DMS53 (cell line): ENCODE data around the gene COL8A1.
A peak's percentile ranks its signal among the peaks of the same experiment; 100 is the strongest.

Experiments used
- DNase-seq: peaks from one replicate; lab custom pipeline; 2025; lab: John Stamatoyannopoulos, UW

The COL8A1 gene

DNA sequence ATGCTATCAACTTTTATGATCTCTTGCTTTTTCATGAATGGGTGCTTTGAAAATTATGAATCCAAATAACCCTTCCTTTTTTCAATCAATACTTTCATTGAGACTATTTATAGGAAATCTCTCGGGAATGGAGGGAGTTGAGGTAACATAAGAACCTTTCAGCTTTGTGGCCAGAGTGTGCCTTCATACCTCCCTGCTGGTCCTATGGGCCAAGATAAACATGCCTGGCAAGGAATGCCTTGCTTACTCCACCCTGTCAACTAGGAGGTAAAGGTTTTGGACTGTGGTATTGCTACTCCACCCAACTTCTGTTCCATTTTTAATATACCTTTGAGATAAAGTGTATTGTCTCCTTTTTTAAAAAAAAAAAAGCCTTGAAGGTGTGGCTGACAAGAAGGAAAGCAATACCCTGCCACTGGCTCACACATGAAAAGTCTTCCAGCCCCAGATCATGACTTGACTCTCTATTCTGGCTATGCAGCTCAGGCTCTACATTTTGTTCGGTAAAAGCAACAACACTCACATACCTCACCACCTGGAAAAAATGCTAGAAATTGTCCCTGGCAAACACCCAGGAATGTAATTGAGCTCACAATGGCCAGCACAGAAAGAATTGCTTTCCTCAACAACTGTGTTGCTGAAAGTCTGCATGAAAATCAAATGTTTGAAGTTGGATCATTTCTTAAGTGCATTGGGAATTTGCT, 35.8 kb downstream of the COL8A1 start:
- DNase-seq: no peak

DNA sequence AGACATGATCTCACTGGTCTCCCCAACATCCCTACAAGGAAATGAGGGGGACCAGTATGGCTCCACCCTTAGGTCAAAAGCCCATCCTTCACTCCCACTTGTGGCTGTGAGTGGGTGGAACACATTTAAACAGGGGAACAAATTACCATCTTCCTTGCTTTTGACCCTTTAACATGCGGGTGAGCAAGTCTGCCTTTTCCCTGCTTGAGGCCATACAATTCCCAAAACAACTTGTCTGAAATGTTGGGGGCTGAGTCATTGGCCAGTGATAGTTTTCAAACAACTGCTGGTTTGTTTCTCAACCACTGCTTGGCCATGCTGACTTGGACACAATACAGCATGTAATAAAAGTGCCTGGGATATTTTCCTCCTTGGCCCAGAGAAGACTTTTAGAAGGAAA, 39.6 kb downstream of the COL8A1 start:
- no peak for DNase-seq

DNA sequence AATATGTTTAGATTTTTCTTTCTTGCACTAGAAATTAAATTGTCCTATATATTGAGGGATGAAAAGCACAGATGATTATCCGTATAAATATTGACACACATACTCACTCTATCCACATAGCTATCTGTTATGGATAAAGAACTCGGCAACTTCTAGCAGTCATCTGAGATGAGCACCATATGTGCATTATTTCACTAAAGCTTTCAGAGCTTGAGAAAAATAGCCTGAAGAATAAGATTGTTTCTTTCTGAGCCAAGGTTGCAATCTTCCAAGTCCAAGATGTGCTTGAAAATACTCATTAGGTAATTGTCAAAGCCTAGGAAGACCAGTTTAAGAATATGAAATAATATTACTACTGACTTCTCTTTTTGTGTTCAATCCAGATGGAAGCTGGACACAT, 40.5 kb downstream of the COL8A1 start:
- DNase-seq: no peak

DNA sequence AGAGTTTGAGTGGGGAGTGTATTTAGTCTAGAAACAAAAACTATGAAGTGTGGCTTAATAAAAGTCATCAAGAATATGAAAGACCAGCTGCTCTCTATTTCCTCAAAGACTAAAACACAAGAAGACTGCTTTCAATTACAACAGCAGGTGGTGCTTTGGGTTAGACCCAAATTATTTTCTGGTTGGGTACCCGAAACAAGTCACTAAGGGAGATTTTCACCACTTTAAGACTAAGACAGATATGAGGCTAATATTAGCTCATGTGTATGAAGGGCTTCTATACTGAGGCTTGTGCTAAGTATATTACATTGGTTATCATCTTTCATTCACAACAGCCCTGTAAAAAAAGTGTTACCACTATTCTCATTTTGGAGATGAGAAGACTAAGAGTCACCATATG, 43.1 kb downstream of the COL8A1 start:
- DNase-seq: no peak

DNA sequence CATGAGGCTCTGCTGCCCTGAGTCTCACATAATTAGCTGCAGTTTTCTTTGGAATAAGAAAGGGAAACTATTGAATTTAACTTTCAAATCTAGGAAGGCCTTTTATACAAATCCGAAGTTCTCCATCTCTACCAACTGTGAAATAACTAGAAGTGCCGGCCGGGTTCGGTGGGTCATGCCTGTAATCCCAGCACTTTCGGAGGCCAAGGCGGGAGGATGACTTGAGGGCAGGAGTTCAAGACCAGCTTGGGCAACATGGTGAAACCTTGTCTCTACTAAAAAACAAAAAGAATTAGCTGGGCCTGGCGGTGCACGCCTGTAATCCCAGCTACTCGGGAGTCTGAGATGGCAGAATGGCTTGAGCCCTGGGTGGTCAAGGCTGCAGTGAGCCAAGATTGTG, 43.6 kb downstream of the COL8A1 start:
- no peak for DNase-seq

DNA sequence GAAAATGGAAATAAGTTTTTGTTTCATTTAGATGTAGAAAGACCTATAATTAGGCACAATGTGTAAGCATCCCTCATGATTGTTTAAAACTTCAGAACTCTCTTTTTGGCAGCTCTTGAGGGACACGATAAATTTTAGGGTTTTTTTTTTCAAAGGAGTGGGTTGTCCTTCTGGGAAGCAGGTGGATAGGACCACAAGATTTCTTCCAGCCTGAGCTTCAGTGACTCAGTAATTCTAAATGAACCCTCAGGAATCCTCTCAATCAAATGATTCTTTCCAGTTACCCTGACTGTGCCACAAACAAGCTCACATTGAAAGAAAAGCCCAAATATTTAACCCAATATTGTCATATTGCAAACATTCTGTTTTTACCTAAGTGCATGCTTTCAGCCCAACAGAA, 45.1 kb downstream of the COL8A1 start:
- DNase-seq: no peak

DNA sequence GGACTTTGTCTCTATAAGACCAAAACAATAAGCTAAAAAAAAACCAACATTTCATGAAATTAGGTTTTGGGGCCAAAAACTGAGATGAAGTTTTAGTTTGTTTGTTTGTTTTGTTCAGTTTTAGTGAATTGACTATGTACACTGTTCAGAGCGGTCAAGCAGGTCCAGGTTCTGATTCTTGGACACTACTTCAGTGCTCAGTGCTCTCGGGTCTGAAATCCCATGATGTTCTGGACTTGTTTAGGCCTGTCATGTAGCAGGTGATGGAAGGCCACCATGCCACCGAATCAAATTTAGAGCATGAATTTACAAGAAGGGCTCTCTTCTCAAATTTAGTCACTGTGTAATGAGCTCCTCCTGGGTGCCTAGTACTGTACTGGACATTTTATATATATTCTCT, 45.5 kb downstream of the COL8A1 start:
- no peak for DNase-seq

DNA sequence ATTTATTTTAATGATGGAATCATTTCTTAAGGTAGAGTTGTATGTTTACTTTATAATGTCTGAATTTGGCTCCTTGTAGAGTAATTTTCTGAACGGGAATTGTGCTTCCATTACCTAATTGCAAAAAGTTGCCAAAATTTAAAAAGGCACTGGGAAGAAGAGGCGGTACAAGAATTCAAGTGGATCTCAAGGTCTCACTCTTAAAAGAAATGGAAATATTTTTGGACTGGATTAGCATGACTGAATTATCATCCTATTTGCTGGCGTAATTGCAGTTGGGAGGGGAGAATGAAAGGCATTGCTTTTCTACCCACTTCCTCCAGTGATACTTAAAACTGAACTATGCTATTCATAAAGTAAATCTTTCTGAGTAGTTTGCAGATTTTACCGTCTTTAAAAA, 46.2 kb downstream of the COL8A1 start:
- DNase-seq: no peak

DNA sequence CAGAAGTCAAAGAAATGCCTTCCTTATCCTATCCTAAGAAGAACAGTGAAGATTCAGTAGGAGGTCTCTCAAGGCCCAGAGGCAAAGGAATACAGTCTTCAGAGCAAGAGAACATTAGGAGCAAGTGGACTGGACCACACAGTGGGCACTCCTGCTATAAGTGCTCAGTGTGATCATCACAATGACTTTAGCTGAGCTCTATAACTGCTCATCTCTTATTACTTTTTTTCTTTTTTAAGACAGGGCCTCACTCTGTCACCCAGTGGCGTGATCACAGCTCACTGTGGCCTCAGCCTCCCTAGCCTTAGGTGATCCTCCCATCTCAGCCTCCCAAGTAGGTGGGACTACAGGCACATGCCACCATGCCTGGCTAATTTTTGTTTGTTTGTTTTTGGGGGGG, 48.1 kb downstream of the COL8A1 start:
- DNase-seq: no peak

DNA sequence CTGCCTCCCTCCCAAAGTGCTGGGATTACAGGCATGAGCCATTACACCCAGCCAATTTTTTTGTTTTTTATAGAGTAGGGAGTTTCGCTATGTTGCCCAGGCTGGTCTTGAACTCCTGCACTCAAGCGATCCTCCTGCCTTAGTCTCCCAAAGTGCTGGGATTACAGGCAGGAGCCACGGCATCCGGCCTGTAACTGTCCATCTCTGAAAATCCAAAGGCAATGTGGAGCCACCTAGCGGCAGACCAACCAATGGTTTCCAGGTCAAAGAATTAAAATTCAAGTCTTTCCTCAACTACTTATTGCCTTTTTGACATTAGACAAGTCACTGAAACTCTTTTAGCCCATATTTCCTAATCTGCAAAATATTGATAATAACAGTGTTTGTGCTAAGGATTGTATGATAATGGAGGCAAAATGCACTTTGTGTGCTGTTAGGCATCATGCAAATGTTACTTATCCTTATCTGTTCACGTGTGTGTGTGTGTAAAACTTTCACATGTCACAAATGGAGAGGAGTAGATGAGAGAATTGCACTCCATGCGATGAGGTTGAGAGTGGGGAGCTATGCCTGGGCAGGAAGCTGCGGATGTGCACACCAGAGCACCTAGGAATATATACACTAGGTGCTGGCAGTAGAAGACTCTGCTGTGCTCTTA, 48.7 kb downstream of the COL8A1 start:
- DNase-seq: peak; percentile 76

DNA sequence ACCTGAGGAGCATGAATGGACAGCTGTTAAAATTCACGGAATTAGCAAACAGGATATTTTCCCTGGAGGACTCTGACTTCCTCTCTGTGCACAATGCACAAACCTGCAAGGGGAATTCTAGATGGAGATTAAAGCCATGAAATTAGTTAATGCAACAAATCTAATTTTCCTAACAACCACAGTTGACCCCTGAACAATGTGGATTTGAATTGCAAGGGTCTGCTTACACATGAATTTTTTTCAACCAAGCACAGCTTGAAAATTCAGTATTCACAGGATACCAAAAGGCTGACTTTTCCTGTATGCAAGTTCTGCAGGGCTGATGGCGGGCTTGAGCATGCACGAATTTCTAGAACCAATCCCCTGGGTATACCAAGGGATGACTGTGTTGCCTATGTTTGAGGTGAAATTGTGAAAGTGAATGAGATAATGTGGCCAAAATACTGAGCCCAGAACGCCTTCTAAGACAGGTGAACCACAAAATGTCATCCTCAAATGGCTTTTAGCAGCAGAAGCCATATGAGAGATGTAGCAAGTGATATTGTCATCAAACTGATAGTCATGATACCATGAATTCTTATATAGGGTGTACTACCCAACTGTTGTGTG, 52.5 kb downstream of the COL8A1 start:
- DNase-seq: no peak

DNA sequence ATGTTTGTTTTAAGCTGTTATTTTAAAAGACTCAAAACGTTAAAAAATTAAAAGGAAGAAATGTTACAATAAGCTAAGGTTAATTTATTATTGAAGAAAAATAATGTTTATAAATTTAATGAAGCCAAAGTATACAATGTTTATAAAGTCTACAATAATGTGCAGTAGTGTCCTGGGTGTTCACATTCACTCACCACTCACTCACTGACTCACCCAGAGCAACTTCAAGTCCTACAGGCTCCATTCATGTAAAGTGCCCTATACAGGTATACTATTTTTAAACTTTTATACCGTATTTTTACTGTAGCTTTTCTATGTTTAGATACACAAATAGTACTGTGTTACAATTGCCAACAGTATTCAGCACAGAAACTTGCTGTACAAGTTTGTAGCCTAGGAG, 55.2 kb downstream of the COL8A1 start:
- no peak for DNase-seq

DNA sequence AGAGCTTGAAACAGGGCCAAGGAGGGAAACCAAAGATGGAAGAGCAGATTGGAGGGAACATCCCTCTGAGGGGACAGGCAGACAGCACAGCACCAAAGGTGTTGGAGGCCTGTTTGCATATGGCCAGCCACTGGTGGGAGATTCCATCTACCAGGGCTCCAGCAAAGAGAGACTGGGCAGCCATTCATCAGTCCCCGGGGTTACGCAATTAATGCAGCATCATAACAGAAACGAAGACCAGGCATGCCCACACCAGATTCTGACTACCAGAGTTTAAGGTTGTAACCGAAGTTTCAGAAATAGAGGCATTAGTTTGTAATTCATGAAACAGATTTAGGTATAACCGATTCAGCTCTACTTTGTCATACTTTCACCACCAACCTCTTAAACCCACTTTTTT, 58.1 kb downstream of the COL8A1 start:
- DNase-seq: no peak

DNA sequence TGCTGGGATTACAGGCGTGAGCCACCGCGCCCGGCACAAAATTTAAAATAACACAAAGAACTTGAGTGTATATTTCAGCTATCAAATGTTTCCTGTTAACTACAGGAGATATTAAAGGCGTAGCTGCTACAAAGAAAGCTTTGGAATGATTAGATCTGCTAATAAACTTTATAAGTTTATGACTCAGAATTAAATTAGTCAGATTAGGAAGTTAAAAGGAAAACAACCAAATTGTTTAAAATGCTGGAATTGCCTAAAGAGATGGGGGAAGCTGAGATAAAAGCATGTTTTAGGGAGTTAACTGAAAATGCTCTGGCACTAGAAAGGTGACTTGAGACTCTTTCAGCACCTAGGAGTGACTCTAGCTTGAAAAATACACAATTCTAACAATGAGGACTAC, 58.9 kb downstream of the COL8A1 start:
- DNase-seq: no peak

DNA sequence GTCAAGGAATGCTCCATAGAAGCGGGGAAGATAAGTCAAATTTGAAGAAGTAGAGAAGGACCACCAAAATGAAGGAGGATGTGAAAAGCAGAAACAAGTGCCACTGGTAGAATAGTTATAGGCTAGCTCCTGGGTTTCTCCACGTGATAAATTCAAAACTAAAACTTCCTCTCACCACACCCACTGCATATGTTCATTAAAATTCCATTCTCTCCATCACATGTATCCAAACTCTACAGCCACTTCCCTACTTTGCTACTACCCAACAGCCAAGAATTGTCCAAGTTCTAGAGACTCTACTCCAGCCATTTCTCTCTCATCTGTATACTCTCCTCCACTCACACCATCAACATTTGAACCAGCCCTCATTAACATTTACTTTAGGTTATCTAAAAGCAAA, 60.5 kb downstream of the COL8A1 start:
- no peak for DNase-seq

DNA sequence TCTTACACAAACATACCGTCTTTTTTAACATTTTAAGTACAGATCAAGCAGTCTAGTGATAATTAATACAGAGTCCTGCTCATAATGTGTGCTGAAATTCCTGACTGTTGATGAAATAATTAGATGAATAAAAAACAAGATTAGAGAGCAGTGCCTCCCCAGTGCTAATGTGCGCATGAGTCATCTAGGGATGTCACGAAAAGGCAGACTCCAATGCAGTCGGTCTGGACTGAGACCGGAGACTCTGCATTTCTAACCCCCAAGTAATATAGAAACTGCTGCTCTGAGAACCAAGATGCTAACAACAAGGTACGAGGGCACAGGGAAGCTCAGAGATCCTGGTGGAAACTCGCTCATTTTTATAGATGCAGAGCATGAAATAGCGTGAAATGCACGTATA, 61.4 kb downstream of the COL8A1 start:
- DNase-seq: no peak

DNA sequence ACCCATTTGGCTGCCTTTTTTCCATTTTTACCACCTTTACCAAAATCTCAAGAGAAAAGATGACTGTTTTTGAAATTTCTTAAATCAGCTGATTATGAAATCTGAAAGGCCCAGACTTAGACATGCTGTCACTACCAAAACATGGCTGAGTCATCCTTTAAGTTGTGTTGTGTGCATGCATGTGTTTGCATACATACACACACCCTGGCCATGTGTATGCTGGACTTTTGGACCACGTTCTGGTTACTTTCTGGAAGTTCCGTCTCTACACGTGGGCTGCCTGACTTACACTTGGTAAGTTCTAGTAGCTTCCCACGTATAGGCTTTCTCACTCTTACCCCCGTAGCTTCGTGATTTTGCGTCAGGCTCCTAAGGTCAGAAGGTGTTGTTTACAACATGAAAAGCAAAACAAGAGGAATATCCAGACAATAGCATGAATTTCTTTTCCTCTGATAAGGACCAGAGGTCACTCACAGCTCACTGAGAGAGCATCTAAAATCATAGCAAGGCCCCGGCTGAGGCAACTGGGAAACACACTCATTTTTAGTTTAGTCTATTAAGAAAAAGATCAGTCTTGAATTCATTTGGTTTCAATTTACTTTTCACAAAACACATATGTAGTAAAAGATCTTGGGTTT, 62.4 kb downstream of the COL8A1 start:
- DNase-seq: no peak

DNA sequence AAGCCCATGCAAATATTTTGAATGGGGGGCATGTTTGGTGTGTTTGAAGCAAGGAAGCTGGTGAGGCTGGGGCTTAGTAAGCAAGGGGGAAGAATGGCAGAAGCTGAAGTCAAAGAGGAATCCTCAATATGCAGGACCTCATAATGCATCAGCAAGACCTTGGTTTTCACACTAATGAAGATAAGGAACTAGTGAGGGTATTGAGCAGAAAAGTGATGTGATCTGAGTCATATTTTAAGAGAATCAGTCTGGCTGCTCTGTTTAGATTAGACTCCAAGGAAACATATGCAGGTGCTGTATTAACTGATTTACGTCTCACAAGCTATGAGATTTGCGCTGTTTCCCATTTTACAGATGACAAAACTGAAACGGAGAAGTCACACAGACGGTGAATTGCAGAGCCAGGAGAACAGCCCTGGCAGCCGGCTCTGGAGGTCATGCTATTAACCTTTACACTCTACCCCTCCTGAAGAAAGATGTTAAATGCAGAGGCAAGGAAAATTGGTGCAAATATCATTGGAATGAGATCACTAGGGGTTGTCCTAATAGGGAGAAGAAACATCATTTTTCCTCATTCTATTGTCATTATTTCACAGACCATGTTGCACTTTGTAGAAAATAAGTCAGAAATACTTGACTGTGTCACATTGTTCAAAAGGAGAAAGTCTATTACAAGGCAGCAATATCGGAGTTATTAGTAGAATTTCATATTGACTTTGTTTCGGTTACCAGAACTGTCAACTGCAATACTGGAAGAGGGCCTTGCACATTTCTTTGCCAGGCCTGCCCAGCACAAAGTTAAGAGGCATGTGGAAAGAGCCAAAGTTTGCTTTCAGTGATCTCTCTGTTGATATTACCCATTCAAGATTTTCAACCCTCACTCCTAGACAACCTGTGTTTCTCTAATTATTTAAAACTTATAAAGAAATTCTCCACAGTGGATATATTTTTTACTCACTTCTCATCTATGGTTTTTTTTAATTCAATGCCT, 64.9 kb downstream of the COL8A1 start:
- DNase-seq: no peak

DNA sequence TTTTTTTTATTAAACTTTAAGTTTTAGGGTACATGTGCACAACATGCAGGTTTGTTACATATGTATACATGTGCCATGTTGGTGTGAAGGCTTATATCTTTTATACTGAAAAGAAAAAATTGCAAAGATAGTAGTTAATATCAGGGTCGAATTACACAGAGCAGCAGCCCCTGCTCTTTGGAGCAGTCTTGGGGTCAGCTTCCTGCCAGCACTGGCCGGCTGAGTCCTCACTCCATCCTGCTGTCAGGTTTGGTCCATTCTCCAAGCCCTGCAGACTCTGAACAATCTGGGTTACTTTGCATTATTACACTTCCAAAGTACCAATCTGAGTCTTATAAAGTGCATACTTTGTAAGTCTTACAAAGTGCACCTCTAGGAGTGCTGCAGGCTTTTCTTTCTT, 66.0 kb downstream of the COL8A1 start:
- DNase-seq: no peak

DNA sequence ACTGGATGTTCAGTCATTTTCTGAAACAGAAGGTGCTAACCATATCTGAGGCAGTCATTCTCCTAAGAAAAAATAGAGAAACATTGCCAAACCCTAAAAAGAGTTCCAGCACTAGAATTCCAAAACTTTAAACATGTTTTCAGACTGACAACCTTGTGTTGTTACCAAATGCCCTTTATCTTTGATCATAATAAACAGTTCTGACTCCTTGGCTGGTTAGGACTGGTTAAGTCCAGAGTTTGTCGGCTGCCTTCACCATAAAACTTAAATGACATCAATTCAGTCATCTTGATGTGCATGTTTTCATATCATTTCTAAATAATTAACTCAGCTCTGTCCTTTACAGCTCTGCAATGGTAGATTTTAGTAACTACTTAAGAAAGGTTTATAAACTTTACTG, 68.0 kb downstream of the COL8A1 start:
- DNase-seq: no peak

DNA sequence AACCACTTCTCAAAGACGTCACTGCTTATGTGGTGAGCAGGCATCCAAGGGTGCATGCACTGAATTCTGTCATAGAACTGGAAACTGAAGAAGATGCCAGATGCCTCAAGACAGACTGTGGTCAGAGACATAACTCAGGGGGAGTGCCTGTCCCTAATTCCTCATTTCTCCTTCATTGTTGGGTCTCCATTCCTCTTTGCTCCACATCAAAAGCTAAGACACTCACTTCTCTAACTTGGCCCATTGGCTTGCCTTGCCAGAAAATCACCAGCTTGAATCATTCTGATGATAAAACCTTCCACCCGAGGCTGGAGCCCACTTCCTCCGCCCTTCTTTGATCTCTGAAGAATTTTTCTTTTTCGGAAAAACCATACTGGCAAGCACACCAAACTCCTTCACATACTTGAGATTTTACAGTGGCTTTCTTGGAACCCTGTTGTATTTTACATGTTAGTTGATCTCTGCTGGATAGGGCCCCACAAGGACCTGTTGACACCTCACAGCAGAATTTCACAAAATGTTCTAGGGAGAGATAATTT, 69.9 kb downstream of the COL8A1 start:
- no peak for DNase-seq

DNA sequence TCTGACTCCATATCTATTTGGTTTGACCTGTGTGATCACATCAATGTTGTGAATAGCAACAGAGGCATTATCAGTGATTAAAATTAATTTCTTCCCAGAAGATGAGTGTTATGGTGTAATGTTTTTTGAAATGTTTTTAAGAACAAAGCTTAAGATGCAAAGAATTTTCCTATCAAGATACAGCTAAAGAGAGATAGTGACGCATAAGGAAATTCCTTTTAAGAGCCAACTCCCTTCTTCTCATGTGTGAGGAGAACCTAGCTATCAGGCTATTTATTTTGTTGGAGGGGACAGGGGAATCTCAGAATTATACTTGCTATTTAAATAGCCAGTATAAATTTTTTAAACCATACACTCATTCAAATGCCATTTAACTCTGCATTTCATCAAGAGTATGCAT, 71.3 kb downstream of the COL8A1 start:
- no peak for DNase-seq
